HG02852 (cell line): ENCODE measurements around the gene STX11.
"Not testable (repeated sequence)": the region's sequence is repeated elsewhere in the genome, so short reads cannot be mapped to it uniquely, and the experiment has no call there.

Source experiments
- ATAC-seq: cut with Tn5 transposase; IDR thresholded peaks from one replicate; pipeline ENCODE4 v1.9.1; 2021; ENCODE audit warnings: mild to moderate bottlenecking, moderate library complexity; ENCODE audit not compliant: unreplicated experiment

Gene STX11

GRCh38 chr6:144171406-144171805, 21.1 kb downstream of the STX11 start:
- ATAC-seq: no peak

GRCh38 chr6:144174006-144174405, 23.7 kb downstream of the STX11 start:
- ATAC-seq: no peak

GRCh38 chr6:144176043-144176442, 25.7 kb downstream of the STX11 start:
- no peak for ATAC-seq

- ATAC-seq: no peak
These were observed 27.4 kb downstream of the STX11 start for GRCh38 chr6:144177726-144178125.

- no peak for ATAC-seq
These were observed 28.0 kb downstream of the STX11 start for GRCh38 chr6:144178323-144178722.

GRCh38 chr6:144179237-144179636, 28.9 kb downstream of the STX11 start:
- no peak for ATAC-seq

- peak; percentile 50 for ATAC-seq
These were observed 29.5 kb downstream of the STX11 start for GRCh38 chr6:144179828-144180227.

- not testable (repeated sequence) for ATAC-seq
These were observed 30.0 kb downstream of the STX11 start for GRCh38 chr6:144180354-144180753.

- no peak for ATAC-seq
These were observed 31.3 kb downstream of the STX11 start for GRCh38 chr6:144181639-144182038.

GRCh38 chr6:144184186-144184585, 33.9 kb downstream of the STX11 start:
- ATAC-seq: not testable (repeated sequence)

- no peak for ATAC-seq
These were observed 35.0 kb downstream of the STX11 start for GRCh38 chr6:144185133-144185836.

- ATAC-seq: no peak
These were observed 36.7 kb downstream of the STX11 start for GRCh38 chr6:144186817-144187625.

- ATAC-seq: no peak
These were observed 39.0 kb downstream of the STX11 start for GRCh38 chr6:144189351-144189750.

GRCh38 chr6:144190080-144190479, 39.8 kb downstream of the STX11 start:
- ATAC-seq: no peak

GRCh38 chr6:144190593-144190992, 40.3 kb downstream of the STX11 start:
- ATAC-seq: no peak

- ATAC-seq: no peak
These were observed 42.9 kb downstream of the STX11 start for GRCh38 chr6:144193181-144193580.

GRCh38 chr6:144194293-144194810, 44.0 kb downstream of the STX11 start:
- no peak for ATAC-seq

GRCh38 chr6:144195671-144196270, 45.5 kb downstream of the STX11 start:
- no peak for ATAC-seq

- ATAC-seq: no peak
These were observed 47.6 kb downstream of the STX11 start for GRCh38 chr6:144197919-144198318.

GRCh38 chr6:144202879-144203468, 52.7 kb downstream of the STX11 start:
- no peak for ATAC-seq

- no peak for ATAC-seq
These were observed 60.8 kb downstream of the STX11 start for GRCh38 chr6:144211160-144211559.
